Neural progenitor cell (in vitro differentiated cells): ENCODE results near the gene MICAL2. TPM values are rescaled to one million over a fixed set of nuclear protein-coding genes. Genes with fewer than 3 reads are reported as not detected.

Experiments used
- DNase-seq: peaks from one replicate; pipeline ENCODE4 v3.0.0-alpha.2; 2016; ENCODE audit warnings: low spot score
- H2AFZ ChIP-seq: fragments of 200-600 bp; sonication (generic); replicated peaks from 2 replicates; pipeline ENCODE4 v1.6.1; 2016; ENCODE audit warnings: antibody characterized with exemption
- H3F3A ChIP-seq: fragments of 200-600 bp; sonication (generic); 2 replicates; pipeline ENCODE4 v1.6.1; 2016; ENCODE audit warnings: antibody characterized with exemption, low read depth
- H3K27ac ChIP-seq: fragments of 200-600 bp; sonication (generic); 2 replicates; pipeline ENCODE4 v1.5.1; 2016; ENCODE audit warnings: mild to moderate bottlenecking
- H3K27me3 ChIP-seq: fragments of 200-600 bp; sonication (generic); 2 replicates; pipeline ENCODE4 v1.6.1; 2016; ENCODE audit warnings: mild to moderate bottlenecking, moderate library complexity
- H3K36me3 ChIP-seq: fragments of 200-600 bp; sonication (generic); 2 replicates; pipeline ENCODE4 v1.5.1; 2016
- H3K4me1 ChIP-seq: fragments of 200-600 bp; sonication (generic); 2 replicates; pipeline ENCODE4 v1.6.1; 2016; ENCODE audit warnings: mixed run types
- H3K4me2 ChIP-seq: fragments of 200-600 bp; sonication (generic); 2 replicates; pipeline ENCODE4 v1.6.1; 2016
- H3K4me3 ChIP-seq: fragments of 200-600 bp; sonication (generic); 2 replicates; pipeline ENCODE4 v1.5.1; 2016
- H3K79me2 ChIP-seq: fragments of 200-600 bp; sonication (generic); 2 replicates; pipeline ENCODE4 v1.6.1; 2016; ENCODE audit warnings: low read depth
- H3K9ac ChIP-seq: fragments of 200-600 bp; sonication (generic); 2 replicates; pipeline ENCODE4 v1.6.1; 2016
- H3K9me3 ChIP-seq: fragments of 200-600 bp; sonication (generic); 2 replicates; pipeline ENCODE4 v1.5.1; 2016; ENCODE audit warnings: low read depth
- H4K20me1 ChIP-seq: fragments of 200-600 bp; sonication (generic); 2 replicates; pipeline ENCODE4 v1.6.1; 2016; ENCODE audit warnings: low read depth
- H3K27ac Mint-ChIP-seq: 3 replicates; pipeline ENCODE4 v1.8.0; 2021; ENCODE audit warnings: mixed read lengths
- H3K27me3 Mint-ChIP-seq: 2 replicates; pipeline ENCODE4 v1.8.0; 2022; ENCODE audit warnings: low read depth, mild to moderate bottlenecking, inconsistent platforms, moderate library complexity, mixed read lengths; ENCODE audit not compliant: insufficient read depth
- H3K36me3 Mint-ChIP-seq: 3 replicates; pipeline ENCODE4 v1.8.0; 2021; ENCODE audit warnings: mixed read lengths
- H3K4me1 Mint-ChIP-seq: 3 replicates; pipeline ENCODE4 v1.8.0; 2021; ENCODE audit warnings: mixed read lengths
- H3K4me3 Mint-ChIP-seq: 3 replicates; pipeline ENCODE4 v1.8.0; 2021; ENCODE audit warnings: mild to moderate bottlenecking, moderate library complexity, mixed read lengths
- H3K9me3 Mint-ChIP-seq: 3 replicates; pipeline ENCODE4 v1.8.0; 2020; ENCODE audit warnings: mixed read lengths
- EZH2 ChIP-seq: fragments of 200-600 bp; sonication (generic); IDR thresholded peaks from 2 replicates; pipeline ENCODE4 v1.6.1; 2017; ENCODE audit warnings: antibody characterized with exemption, mild to moderate bottlenecking, moderate library complexity
- EZH2phosphoT487 ChIP-seq: fragments of 200-600 bp; sonication (generic); IDR thresholded peaks from 2 replicates; pipeline ENCODE4 v1.6.1; 2017; ENCODE audit warnings: antibody characterized with exemption
- total RNA-seq: library from RNA; depleted of rRNA; stranded (reverse); fragments of >200 nt; gene quantifications from 2 replicates; pipeline ENCODE4 v1.2.3, GENCODE V29; 2015; ENCODE audit warnings: low replicate concordance
- TF ChIP-seq, protein P1 (sequence below): fragments of 200-600 bp; sonication (generic); IDR thresholded peaks from 2 replicates; pipeline ENCODE4 v1.5.1; 2017; ENCODE audit warnings: antibody characterized with exemption, mild to moderate bottlenecking

MICAL2 gene
- total RNA-seq, 1 donor from 2014 or later, result 0.60 TPM

DNA sequence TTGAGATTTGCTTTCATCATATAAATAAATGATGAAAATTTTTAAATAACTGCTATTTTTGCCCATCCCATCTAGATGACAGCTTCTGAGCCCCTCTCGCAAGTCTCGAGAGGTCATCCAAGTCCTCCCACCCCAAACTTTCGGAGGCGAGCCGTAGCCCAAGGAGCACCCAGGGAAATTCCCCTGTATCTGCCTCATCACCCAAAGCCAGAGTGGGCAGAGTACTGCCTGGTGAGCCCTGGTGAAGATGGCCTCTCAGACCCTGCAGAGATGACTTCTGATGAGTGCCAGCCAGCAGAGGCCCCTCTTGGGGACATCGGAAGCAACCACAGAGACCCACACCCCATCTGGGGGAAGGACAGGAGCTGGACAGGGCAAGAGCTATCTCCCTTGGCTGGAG is 183.1 kb downstream of the MICAL2 start:
- Mint-ChIP-seq H3K36me3 (no peaks in the 10 kb centered on the region), H3K4me3 (no peak overlapping the region)
- H3K4me2 ChIP-seq, result no peak overlapping the region

DNA sequence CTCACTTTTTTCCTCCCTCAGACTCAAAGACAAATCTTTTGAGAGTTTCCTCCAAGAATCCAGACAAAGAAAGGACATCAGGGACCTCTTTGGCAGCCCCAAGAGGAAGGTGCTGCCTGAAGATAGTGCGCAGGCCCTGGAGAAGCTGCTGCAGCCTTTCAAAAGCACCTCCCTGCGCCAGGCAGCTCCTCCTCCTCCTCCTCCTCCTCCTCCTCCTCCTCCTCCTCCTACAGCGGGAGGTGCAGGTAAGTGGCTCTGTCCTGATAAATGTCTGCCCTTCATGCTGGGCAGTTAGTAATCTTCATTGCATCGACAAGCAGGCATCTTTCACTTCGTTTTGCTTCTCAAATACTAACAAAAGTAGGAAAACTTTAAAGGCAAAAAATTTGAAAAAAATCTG is 184.2 kb downstream of the MICAL2 start:
- Histone ChIP-seq H3K9me3 (peaks cover 8% of the 10 kb centered on the region), H3K79me2 (no peaks in the 10 kb centered on the region), H3K4me3 (no peak overlapping the region), H3F3A (no peaks in the 10 kb centered on the region), H2AFZ (no peak overlapping the region), H3K27me3 (no peaks in the 10 kb centered on the region), H3K27ac (no peak overlapping the region), H4K20me1 (no peaks in the 10 kb centered on the region), H3K4me1 (no peaks in the 10 kb centered on the region), H3K36me3 (no peaks in the 10 kb centered on the region), H3K4me2 (no peak overlapping the region), H3K9ac (no peak overlapping the region)
- no peak overlapping the region for H3K27ac Mint-ChIP-seq
- no peaks in the 10 kb centered on the region for H3K36me3 Mint-ChIP-seq
- H3K9me3 Mint-ChIP-seq, result peaks cover 13% of the 10 kb centered on the region
- no peaks in the 10 kb centered on the region for H3K4me1 Mint-ChIP-seq
- H3K27me3 Mint-ChIP-seq, result peaks cover 3% of the 10 kb centered on the region
- no peak for TF ChIP-seq EZH2phosphoT487
- TF ChIP-seq, protein P1, sequence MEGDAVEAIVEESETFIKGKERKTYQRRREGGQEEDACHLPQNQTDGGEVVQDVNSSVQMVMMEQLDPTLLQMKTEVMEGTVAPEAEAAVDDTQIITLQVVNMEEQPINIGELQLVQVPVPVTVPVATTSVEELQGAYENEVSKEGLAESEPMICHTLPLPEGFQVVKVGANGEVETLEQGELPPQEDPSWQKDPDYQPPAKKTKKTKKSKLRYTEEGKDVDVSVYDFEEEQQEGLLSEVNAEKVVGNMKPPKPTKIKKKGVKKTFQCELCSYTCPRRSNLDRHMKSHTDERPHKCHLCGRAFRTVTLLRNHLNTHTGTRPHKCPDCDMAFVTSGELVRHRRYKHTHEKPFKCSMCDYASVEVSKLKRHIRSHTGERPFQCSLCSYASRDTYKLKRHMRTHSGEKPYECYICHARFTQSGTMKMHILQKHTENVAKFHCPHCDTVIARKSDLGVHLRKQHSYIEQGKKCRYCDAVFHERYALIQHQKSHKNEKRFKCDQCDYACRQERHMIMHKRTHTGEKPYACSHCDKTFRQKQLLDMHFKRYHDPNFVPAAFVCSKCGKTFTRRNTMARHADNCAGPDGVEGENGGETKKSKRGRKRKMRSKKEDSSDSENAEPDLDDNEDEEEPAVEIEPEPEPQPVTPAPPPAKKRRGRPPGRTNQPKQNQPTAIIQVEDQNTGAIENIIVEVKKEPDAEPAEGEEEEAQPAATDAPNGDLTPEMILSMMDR, result no peak
- no peak for TF ChIP-seq EZH2
- no peak overlapping the region for H3K4me3 Mint-ChIP-seq
- DNase-seq, result no peak

More for the DNA sequence above, 183.1 kb downstream of the MICAL2 start:
- Mint-ChIP-seq H3K27me3 (peaks cover 3% of the 10 kb centered on the region), H3K9me3 (peaks cover 7% of the 10 kb centered on the region), H3K27ac (no peak overlapping the region), H3K4me1 (peaks cover 3% of the 10 kb centered on the region)
- Histone ChIP-seq H2AFZ (no peak overlapping the region), H3F3A (no peaks in the 10 kb centered on the region), H3K27ac (no peak overlapping the region), H3K9ac (no peak overlapping the region), H3K27me3 (no peaks in the 10 kb centered on the region), H3K4me3 (no peak overlapping the region), H3K9me3 (peaks cover 3% of the 10 kb centered on the region), H3K79me2 (no peaks in the 10 kb centered on the region), H4K20me1 (no peaks in the 10 kb centered on the region), H3K4me1 (no peaks in the 10 kb centered on the region), H3K36me3 (no peaks in the 10 kb centered on the region)
- DNase-seq, result no peak
- TF ChIP-seq EZH2phosphoT487 (no peak), EZH2 (no peak)
- TF ChIP-seq, protein P1, result no peak

DNA sequence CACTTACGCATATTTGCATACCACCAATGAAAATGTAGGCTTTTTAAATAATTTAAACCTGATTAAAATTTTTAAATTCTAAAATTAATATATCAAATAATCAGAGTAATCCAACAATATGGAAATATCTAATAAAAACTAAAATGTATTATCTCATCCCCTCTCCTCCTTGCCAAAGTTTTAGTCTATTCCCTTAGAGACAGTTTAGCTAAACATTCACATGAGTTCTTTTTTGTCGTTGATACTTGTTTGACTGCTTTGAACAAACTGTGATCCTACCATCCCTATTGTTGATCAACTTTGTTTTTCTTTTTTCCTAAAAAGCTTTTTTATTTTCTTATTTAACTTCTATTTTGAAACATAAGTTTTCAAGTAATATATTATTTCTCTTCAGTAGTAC is 185.6 kb downstream of the MICAL2 start:
- H3K27ac ChIP-seq, result no peak overlapping the region

More for the DNA sequence above, 185.6 kb downstream of the MICAL2 start:
- Histone ChIP-seq H3K79me2 (no peaks in the 10 kb centered on the region), H3K4me1 (no peaks in the 10 kb centered on the region), H3K9me3 (peaks cover 8% of the 10 kb centered on the region), H2AFZ (no peak overlapping the region), H3K36me3 (no peaks in the 10 kb centered on the region), H3F3A (no peaks in the 10 kb centered on the region), H3K4me2 (no peak overlapping the region), H3K27me3 (no peaks in the 10 kb centered on the region), H3K9ac (no peak overlapping the region), H4K20me1 (no peaks in the 10 kb centered on the region), H3K4me3 (no peak overlapping the region)
- no peaks in the 10 kb centered on the region for H3K4me1 Mint-ChIP-seq
- no peaks in the 10 kb centered on the region for H3K36me3 Mint-ChIP-seq
- H3K27ac Mint-ChIP-seq, result no peak overlapping the region
- DNase-seq, result no peak
- TF ChIP-seq, protein P1, result no peak
- TF ChIP-seq EZH2 (no peak), EZH2phosphoT487 (no peak)
- H3K27me3 Mint-ChIP-seq, result peaks cover 3% of the 10 kb centered on the region
- no peak overlapping the region for H3K4me3 Mint-ChIP-seq
- H3K9me3 Mint-ChIP-seq, result peaks cover 12% of the 10 kb centered on the region
